Aorta (tissue), 5 donors: ENCODE measurements around the gene RAB22A. TPM values are rescaled to one million over a fixed set of nuclear protein-coding genes. Genes with fewer than 3 reads are reported as not detected.

ENCODE experiments used
- ATAC-seq: fragments of 200-7000 bp; cut with Tn5 transposase; one replicate; pipeline ENCODE4 v1.9.1; 2022; ENCODE audit warnings: moderate library complexity; ENCODE audit not compliant: low FRiP score
- DNase-seq, 2 donors: peaks; one replicate each; pipeline ENCODE4 v3.0.0-alpha.2; 2020
- H3K27ac ChIP-seq, 2 donors: one replicate each; pipeline ENCODE4 v1.5.1; 2013; ENCODE audit warnings: low read length in 2 of 2, mild to moderate bottlenecking in 2 of 2, moderate library complexity in 2 of 2, control low read depth in 1 of 2, inconsistent platforms in 1 of 2, low read depth in 1 of 2
- H3K27me3 ChIP-seq, 2 donors: one replicate each; pipeline ENCODE4 v1.6.1; 2013; ENCODE audit warnings: control low read depth in 1 of 2, low read length in 1 of 2, mild to moderate bottlenecking in 1 of 2, moderate library complexity in 1 of 2; ENCODE audit not compliant: insufficient read depth in 2 of 2, control insufficient read depth in 1 of 2
- H3K36me3 ChIP-seq, 2 donors: one replicate each; pipeline ENCODE4 v1.6.1; 2013; ENCODE audit warnings: control low read depth in 1 of 2, low read length in 1 of 2, mild to moderate bottlenecking in 1 of 2; ENCODE audit not compliant: insufficient read depth in 2 of 2, control insufficient read depth in 1 of 2
- H3K4me1 ChIP-seq, 2 donors: one replicate each; pipeline ENCODE4 v1.6.1; 2013; ENCODE audit warnings: low read length in 2 of 2, control low read depth in 1 of 2, mild to moderate bottlenecking in 1 of 2, moderate library complexity in 1 of 2; ENCODE audit not compliant: insufficient read depth in 2 of 2, control insufficient read depth in 1 of 2
- H3K4me3 ChIP-seq, 2 donors: one replicate each; pipeline ENCODE4 v1.5.1; 2013; ENCODE audit warnings: low read length in 2 of 2, control low read depth in 1 of 2, mild to moderate bottlenecking in 1 of 2
- H3K9me3 ChIP-seq: one replicate; pipeline ENCODE4 v1.6.1; 2013; ENCODE audit warnings: mild to moderate bottlenecking, low read length; ENCODE audit not compliant: control insufficient read depth
- WGBS, 2 donors: extraction: QIAGEN DNeasy Blood & Tissue Kit; methylation state at CpG; one replicate each; pipeline ENCODE4 v1.1.7; 2013; 5-methylcytosine and 5-hydroxymethylcytosine counted together
- intact Hi-C, 2 donors: fragments of 100-400 bp; cut with DNase I; formaldehyde crosslinking; loops; one replicate each; pipeline versions ENCODE4 v1.14.2 to v1.15.0; 2022
- long read RNA-seq, 2 donors: library from polyadenylated mRNA; unstranded; transcript quantifications; one replicate each; pipeline ENCODE4 v2.0.0, GENCODE V29; 2020 to 2021
- polyA plus RNA-seq, 2 donors: library from polyadenylated mRNA; stranded (reverse); fragments of 200-250 nt; gene quantifications; one replicate each; pipeline ENCODE4 v1.2.3, GENCODE V29; 2013
- total RNA-seq, 2 donors: library from RNA; stranded (reverse); fragmentation: NEBNext Ultra II Directional; extraction: Animal tissue kit (Norgen Biotek cat#: 25700); gene quantifications; one replicate each; pipeline ENCODE4 v1.2.1, GENCODE V29; 2021
- donor health status: healthy with polysubstance abuse.
- donor health status: Bipolar disorder and iron deficiency.
- donor health status: DM: no; HTN: no; CAD: no.
- donor health status: DM: no; HTN: no; CAD: no.
- donor health status: DM: yes; HTN: yes; CAD: no.

Gene RAB22A
- total RNA-seq (10 to 100 TPM; 21.8 to 26.8 TPM), polyA plus RNA-seq (10 to 100 TPM in 1 of 2 donors, 1 to 10 TPM in 1; 7.3 to 13.0 TPM)
- long read RNA-seq, donor 1, partial matches to known transcripts = 0 of 18 reads
- long read RNA-seq, donor 1, other reads (novel, unspliced or antisense) = 18 of 18 reads
- long read RNA-seq, donor 2, full-length matches to known transcripts = 18 of 34 reads
- long read RNA-seq, donor 2, partial matches to known transcripts = 4 of 34 reads
- long read RNA-seq, donor 2, other reads (novel, unspliced or antisense) = 12 of 34 reads

- peak within 1 kb of the TSS; percentile 98 to 99 for H3K4me3 ChIP-seq
- intact Hi-C loops = loop anchor here (2.0 to 10.0 kb wide), 3 partner anchors 79 to 383 kb away; partner anchors contain the start of genes NPEPL1 (in 1 of the 2), STX16 (in 1 of the 2) and VAPB (in 1 of the 2)
- DNase-seq (peak; percentile 87 to 93), ATAC-seq (peak; percentile 95)
- H3K27ac ChIP-seq = peak within 1 kb of the TSS in 1 of 2 donors; percentile 87
- H3K27me3 ChIP-seq = no peaks in the 10 kb centered on the region
- no peaks in the 10 kb centered on the region for H3K9me3 ChIP-seq
- WGBS, 2 donors = 0 to 1% methylated on average over 46 to 73 of the region's 73 CpGs
- no peaks in the 10 kb centered on the region for H3K4me1 ChIP-seq
- no peaks in the 10 kb centered on the region for H3K36me3 ChIP-seq
These were observed at the start of gene RAB22A for GRCh38 chr20:58309591-58310290. TSS of gene RAB22A (plus strand) at chr20:58309715. CDS start at chr20:58309977, 262 bp downstream.

- DNase-seq (no peak), ATAC-seq (peak; percentile 19)
- no peak overlapping the region for H3K27ac ChIP-seq
These were observed 49.5 kb upstream of the RAB22A start for GRCh38 chr20:58260006-58260405.

GRCh38 chr20:58261660-58262059 is 47.9 kb upstream of the RAB22A start:
- no peak overlapping the region for H3K4me3 ChIP-seq
- H3K27ac ChIP-seq = no peak overlapping the region
- WGBS, 2 donors = 90% methylated on average over 3 of the region's 3 CpGs
- H3K36me3 ChIP-seq = peaks cover 2 to 3% of the 10 kb centered on the region in 2 donors
- intact Hi-C loops = no loop called here
- H3K27me3 ChIP-seq = no peaks in the 10 kb centered on the region
- ATAC-seq (no peak), DNase-seq (no peak)
- no peaks in the 10 kb centered on the region for H3K4me1 ChIP-seq
- H3K9me3 ChIP-seq = no peaks in the 10 kb centered on the region

More at GRCh38 chr20:58260006-58260405, 49.5 kb upstream of the RAB22A start:
- 66 to 69% methylated on average over 5 of the region's 5 CpGs for WGBS, 2 donors
- H3K4me3 ChIP-seq = no peak overlapping the region
- H3K27me3 ChIP-seq = no peaks in the 10 kb centered on the region
- intact Hi-C loops = no loop called here
- no peaks in the 10 kb centered on the region for H3K4me1 ChIP-seq
- H3K9me3 ChIP-seq = no peaks in the 10 kb centered on the region
- H3K36me3 ChIP-seq = peaks cover 2 to 3% of the 10 kb centered on the region in 2 donors

GRCh38 chr20:58264271-58264670 is 45.2 kb upstream of the RAB22A start:
- WGBS, 2 donors = 94 to 96% methylated on average over 6 of the region's 6 CpGs
- Histone ChIP-seq H3K36me3 (peaks cover 2 to 9% of the 10 kb centered on the region in 2 donors), H3K27me3 (no peaks in the 10 kb centered on the region), H3K9me3 (no peaks in the 10 kb centered on the region), H3K4me1 (no peaks in the 10 kb centered on the region), H3K4me3 (no peak overlapping the region), H3K27ac (no peak overlapping the region)
- ATAC-seq (no peak), DNase-seq (no peak)
- intact Hi-C loops = no loop called here

- Histone ChIP-seq H3K36me3 (peaks cover 0 to 9% of the 10 kb centered on the region in 2 donors), H3K9me3 (no peaks in the 10 kb centered on the region), H3K4me3 (no peak overlapping the region), H3K4me1 (no peaks in the 10 kb centered on the region), H3K27ac (no peak overlapping the region), H3K27me3 (no peaks in the 10 kb centered on the region)
- WGBS, 2 donors = 80 to 82% methylated on average over 9 of the region's 9 CpGs
- DNase-seq (no peak), ATAC-seq (no peak)
- intact Hi-C loops = no loop called here
These were observed 41.9 kb upstream of the RAB22A start for GRCh38 chr20:58267389-58268215.

GRCh38 chr20:58268421-58268821 is 41.1 kb upstream of the RAB22A start:
- no peak overlapping the region for H3K27ac ChIP-seq
- H3K4me1 ChIP-seq = no peaks in the 10 kb centered on the region
- intact Hi-C loops = no loop called here
- H3K27me3 ChIP-seq = no peaks in the 10 kb centered on the region
- H3K9me3 ChIP-seq = no peaks in the 10 kb centered on the region
- ATAC-seq (no peak), DNase-seq (no peak)
- no peak overlapping the region for H3K4me3 ChIP-seq
- peaks cover 0 to 9% of the 10 kb centered on the region in 2 donors for H3K36me3 ChIP-seq
- WGBS, 2 donors = 90 to 96% methylated on average over 7 of the region's 7 CpGs

- H3K27me3 ChIP-seq = no peaks in the 10 kb centered on the region
- DNase-seq (no peak), ATAC-seq (no peak)
- H3K9me3 ChIP-seq = no peaks in the 10 kb centered on the region
- no peaks in the 10 kb centered on the region for H3K4me1 ChIP-seq
- intact Hi-C loops = no loop called here
- 85 to 89% methylated on average over 13 of the region's 13 CpGs for WGBS, 2 donors
- H3K36me3 ChIP-seq = peaks cover 0 to 9% of the 10 kb centered on the region in 2 donors
- no peak overlapping the region for H3K27ac ChIP-seq
- no peak overlapping the region for H3K4me3 ChIP-seq
These were observed 40.4 kb upstream of the RAB22A start for GRCh38 chr20:58268936-58269619.
